ENCODE data around the gene PCDHA11. TPM values are rescaled to one million over a fixed set of nuclear protein-coding genes. Genes with fewer than 3 reads are reported as not detected.

Gene PCDHA11
- total and polyA plus RNA-seq, 10 of the 15 experiments (the other 5 are each of a cell fraction or from before 2014, with no cell fraction given), result 0.06 TPM; not detected in 9

GRCh38 chr5:140881889-140882590, 13.3 kb downstream of the PCDHA11 start, which contains the start of gene PCDHA13:
Gene PCDHA13 (plus strand): TSS chr5:140882124. CDS start chr5:140882269, 145 bp downstream.
- intact Hi-C loops (cut with micrococcal nuclease; ENCODE audit: unreplicated experiment) (no loop called here), in situ Hi-C loops (cut with MboI) (no loop called here)
- ChIA-PET CTCF (interaction anchor here (1.3 kb wide), 1 partner anchor 12 kb away, joined by 4 read pairs; no protein-coding TSS in a partner anchor), SMC1A (ENCODE audit: uncharacterized antibody, unreplicated experiment) (no interaction called here), RAD21 (ENCODE audit: unreplicated experiment) (no interaction called here), POLR2A (no interaction called here)
- Histone ChIP-seq H3K4me1 (ENCODE audit: control insufficient read depth, insufficient read depth, low read length) (no peaks in the 10 kb centered on the region), H3K79me2 (ENCODE audit: control insufficient read depth, insufficient read depth, low read length) (no peaks in the 10 kb centered on the region), H2AFZ (ENCODE audit: control insufficient read depth, low read depth, low read length) (no peak within 1 kb of the TSS), H3K9ac (ENCODE audit: control insufficient read depth, insufficient read depth, low read length) (no peak within 1 kb of the TSS), H3K9me3 (replicated peaks; ENCODE audit: control insufficient read depth, insufficient read depth, low read length) (peaks cover 2% of the 10 kb centered on the region; the same call in 1 of the 3 replicates), H3K4me3 (no peak within 1 kb of the TSS), H3K27me3 (replicated peaks in 1 of 2; ENCODE audit: control insufficient read depth in 2 of 2, insufficient read depth in 2 of 2, low read length in 1 of 2) (no peaks in the 10 kb centered on the region), H3K4me2 (ENCODE audit: control insufficient read depth, insufficient read depth) (no peak within 1 kb of the TSS), H3K36me3 (ENCODE audit: control insufficient read depth in 2 of 2, insufficient read depth in 2 of 2, low read length in 1 of 2) (no peaks in the 10 kb centered on the region), H4K20me1 (ENCODE audit: control insufficient read depth, insufficient read depth) (no peaks in the 10 kb centered on the region), H3K27ac (ENCODE audit: control insufficient read depth, insufficient read depth) (no peak within 1 kb of the TSS)
- WGBS (ENCODE audit: insufficient coverage, insufficient replicate concordance, low lambda C conversion rate, missing lambda C conversion rate), result 72% methylated on average over 35 of the region's 35 CpGs
- FAIRE-seq, result no peak
- TF ChIP-seq BCL3 (IDR thresholded peaks at IDR 0.05; ENCODE audit: borderline replicate concordance, insufficient read depth, low read depth, low read length, poor library complexity, severe bottlenecking) (no peak), ASH2L (IDR thresholded peaks at IDR 0.05; ENCODE audit: borderline replicate concordance, low read depth) (no peak), NFIC (IDR thresholded peaks at IDR 0.05; ENCODE audit: low read depth, low read length) (no peak), FOXK2 (IDR thresholded peaks at IDR 0.05) (no peak), POLR2A (IDR thresholded peaks at IDR 0.05; ENCODE audit: low read depth, low read length) (no peak), USF1 (IDR thresholded peaks at IDR 0.05; ENCODE audit: borderline replicate concordance, extremely low read length, insufficient read depth, low read depth, low read length) (no peak), NR2F1 (conservative IDR thresholded peaks at IDR 0.05) (no peak), CHD2 (IDR thresholded peaks at IDR 0.05; ENCODE audit: borderline replicate concordance, low read depth, low read length) (no peak), EED (IDR thresholded peaks at IDR 0.05; ENCODE audit: low read depth) (no peak), TBL1XR1 (IDR thresholded peaks at IDR 0.05; ENCODE audit: low read depth, low read length) (no peak), TCF12 (IDR thresholded peaks at IDR 0.05; ENCODE audit: low read depth, low read length) (no peak), CBX5 (IDR thresholded peaks at IDR 0.05; ENCODE audit: low read depth) (no peak), MTA2 (IDR thresholded peaks at IDR 0.05; ENCODE audit: low read depth) (no peak), E4F1 (IDR thresholded peaks at IDR 0.05; ENCODE audit: borderline replicate concordance, partially characterized antibody) (no peak), NR2C1 (IDR thresholded peaks at IDR 0.05) (no peak), MYC (IDR thresholded peaks at IDR 0.05; ENCODE audit: insufficient read depth, insufficient read length, insufficient replicate concordance, low read length, severe bottlenecking) (no peak)
- no peak for DNase-seq (ENCODE audit: low read depth, low spot score)
- no peak for ATAC-seq
- no TSS peak for BruUV-seq (replicated peaks)

Measured in GM12878 (cell line).